Measurements from ENCODE around the gene COPE.
A peak's percentile ranks its signal among the peaks of the same experiment; 100 is the strongest.

The COPE gene

DNA sequence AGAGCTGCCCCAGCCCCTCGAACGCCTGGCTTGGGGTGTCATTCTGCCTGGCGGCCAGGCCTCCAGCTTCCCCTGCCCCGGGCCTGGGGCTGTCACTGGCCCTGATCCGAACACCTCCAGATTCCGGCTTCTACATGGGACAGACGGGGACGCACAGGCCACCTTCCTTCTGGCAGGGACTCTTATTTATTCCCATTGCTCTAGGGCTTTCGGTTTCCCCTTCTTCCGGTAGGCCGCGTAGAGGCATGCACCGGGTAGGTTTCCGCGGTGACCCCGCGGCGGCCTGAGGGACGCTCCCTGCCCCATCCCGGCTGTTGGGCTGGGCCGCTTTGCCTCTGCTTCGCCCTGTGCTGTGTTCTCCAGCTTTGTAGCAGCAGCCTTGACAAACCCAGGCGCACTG lies 51.4 kb downstream of the COPE start:
- DNase-seq (ENCODE audit: low read depth, low spot score): no peak

DNA sequence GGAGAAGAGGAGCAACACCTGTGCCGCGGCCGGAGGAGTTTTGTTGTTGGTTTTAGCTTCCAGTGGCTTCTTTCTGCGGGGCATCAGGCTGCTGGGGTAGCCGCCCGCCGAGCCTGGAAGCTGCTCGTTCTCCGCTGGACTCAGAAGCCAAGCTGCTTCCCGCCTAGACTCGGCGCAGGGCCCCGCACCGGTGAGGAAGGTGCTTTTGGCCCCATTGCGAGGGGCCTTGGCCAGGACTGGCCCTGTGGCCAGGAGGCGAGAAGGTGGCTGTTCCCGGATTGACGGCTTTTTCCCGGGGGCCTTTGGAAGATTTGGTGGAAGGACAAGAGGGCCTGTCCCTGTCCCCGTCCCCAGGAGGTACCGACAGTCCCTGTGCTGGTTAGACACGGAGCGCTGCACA lies 52.0 kb downstream of the COPE start:
- DNase-seq (ENCODE audit: low read depth, low spot score): no peak

DNA sequence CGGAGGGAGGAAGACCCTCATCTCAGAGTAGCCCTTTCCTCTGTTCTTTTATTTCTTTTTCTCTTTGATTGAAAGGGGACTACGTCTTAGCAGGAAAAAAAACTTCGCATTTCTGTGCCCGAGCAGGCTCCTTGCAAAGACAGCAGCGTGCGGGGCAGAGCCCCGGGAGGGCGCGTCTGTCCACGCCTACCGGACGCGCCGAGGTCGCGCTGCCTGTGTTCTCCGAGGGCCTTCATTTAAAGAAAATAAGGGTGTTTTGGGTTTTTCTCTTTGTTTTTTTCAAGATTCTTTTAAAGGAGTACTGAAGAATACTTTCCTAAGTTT lies 52.4 kb downstream of the COPE start:
- no peak for DNase-seq (ENCODE audit: low read depth, low spot score)

DNA sequence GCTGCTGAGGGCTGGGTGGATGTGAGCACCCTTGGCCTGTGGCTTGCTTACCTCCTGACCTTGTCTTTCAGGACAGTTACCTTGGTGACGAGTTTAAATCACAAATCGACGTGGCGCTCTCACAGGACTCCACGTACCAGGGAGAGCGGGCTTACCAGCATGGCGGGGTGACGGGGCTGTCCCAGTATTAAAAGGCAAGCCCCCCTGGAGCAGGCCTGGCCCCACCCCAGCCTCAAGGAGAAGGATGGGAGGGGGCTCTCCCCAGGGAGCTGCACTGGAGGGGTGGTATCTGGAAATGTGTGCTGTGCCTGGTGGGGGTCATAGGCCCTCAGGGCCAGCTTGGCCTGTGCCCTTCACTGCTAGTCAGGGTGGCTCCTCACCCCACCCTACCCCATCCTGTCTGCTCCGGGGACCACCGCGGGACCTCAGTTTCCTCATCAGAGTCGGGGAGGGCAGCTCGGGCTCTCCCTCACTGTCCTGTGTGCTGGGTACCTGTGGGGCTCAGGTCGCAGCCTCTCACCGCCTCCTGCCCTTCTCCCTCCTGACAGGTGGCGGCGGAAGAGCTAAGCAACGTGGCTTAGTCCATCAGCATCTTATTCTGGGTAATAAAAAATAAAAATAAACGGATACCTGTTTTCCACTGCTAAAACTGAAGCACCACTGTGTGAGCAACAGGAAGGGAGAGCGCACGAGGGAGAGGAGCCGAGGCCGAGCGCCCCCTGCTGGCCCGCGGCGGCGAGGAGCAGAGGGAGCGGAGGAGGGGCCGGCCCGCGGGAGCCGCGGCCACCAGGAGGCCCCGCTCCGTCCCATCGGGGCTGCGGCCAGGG lies 53.0 kb downstream of the COPE start:
- DNase-seq (ENCODE audit: low read depth, low spot score): peak; percentile 15

DNA sequence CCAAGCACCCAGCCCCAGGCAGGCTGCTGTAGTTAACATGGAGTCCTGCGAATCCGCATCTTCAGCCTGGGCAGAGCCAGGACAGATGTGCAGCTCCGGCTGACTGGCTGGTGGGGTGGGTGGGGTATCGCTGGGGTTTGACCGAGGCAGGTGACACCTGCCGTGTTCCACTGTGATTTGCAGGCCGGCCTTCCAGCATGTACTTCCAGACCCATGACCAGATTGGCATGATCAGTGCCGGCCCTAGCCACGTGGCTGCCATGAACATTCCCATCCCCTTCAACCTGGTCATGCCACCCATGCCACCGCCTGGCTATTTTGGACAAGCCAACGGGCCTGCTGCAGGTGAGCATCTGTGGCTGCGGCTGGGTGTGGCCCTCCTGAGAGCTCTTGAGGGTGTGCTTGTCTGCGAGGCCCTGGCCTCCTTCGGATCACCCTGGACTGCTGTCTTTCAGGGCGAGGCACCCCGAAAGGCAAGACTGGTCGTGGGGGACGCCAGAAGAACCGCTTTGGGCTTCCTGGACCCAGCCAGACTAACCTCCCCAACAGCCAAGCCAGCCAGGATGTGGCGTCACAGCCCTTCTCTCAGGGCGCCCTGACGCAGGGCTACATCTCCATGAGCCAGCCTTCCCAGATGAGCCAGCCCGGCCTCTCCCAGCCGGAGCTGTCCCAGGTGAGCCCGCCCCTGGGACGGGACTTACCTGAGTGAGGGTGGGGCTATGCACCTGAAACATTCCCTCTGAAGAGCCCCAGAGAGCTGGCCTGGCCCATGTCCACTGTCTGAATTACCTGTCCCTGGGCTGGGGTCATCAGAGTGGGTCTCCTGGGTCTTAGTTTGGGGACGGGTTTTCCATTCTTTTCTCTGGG lies 53.8 kb downstream of the COPE start:
- DNase-seq (ENCODE audit: low read depth, low spot score): no peak

DNA sequence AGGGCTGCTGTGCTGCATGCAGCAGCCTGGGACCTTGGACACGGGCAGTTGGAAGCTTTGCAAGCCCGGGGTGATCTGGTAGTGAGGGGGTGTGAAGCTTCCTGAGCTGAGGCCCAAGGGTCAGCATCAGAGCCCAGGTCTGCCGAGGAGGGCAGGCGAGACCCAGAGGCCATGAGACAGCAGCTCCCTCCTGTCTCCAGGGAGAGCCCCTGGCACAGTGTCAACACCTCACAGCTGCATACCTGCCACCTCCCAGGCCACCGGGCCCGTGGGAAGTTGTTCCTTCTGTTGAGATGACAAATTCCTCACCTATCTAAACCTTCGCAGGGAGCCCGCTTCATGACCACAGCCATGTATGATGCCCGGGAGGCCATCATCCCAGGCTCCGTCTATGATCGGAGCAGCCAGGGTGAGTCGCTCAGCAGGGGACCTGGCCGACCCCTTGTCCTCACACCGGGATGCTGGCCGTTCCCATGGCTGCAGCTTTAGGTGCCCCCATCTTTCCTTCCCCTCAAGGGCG lies 55.3 kb downstream of the COPE start:
- no peak for DNase-seq (ENCODE audit: low read depth, low spot score)

DNA sequence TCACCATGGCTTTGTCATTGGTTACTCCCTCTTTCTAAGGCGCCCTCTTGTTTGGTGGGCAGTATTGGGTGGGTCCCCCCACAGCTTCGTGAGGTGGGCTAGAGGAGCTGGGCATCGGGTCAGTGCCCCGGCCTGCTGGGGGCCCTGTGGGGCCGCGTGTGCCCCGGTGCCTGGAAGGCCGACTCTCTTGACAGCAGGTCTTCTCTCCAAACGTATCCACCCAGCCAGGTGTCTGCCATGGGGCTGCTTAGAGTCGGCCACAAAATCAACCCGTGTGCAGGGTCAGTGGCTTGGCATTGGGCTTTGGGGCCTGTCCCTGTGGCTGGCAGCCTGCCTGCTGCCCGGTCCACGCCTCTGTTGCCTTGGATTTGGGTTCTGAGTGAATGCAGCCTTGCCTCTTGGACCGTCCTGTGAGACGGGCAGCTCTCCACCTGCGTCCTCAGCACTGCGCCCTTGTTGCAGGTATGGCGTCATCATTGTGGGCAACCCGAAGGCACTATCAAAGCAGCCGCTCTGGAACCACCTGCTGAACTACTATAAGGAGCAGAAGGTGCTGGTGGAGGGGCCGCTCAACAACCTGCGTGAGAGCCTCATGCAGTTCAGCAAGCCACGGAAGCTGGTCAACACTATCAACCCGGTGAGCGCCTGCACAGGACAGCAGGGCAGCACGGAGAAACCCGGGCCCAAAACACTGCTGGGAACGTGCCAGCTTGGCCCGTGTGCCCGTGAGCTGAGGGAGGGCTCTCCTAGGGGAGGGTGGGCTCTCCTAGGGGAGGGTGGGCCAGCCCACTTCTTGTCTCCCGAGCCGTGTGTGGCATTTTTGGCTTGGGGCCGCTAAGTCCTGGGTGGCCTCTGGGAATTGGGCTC lies 56.0 kb downstream of the COPE start:
- no peak for DNase-seq (ENCODE audit: low read depth, low spot score)

DNA sequence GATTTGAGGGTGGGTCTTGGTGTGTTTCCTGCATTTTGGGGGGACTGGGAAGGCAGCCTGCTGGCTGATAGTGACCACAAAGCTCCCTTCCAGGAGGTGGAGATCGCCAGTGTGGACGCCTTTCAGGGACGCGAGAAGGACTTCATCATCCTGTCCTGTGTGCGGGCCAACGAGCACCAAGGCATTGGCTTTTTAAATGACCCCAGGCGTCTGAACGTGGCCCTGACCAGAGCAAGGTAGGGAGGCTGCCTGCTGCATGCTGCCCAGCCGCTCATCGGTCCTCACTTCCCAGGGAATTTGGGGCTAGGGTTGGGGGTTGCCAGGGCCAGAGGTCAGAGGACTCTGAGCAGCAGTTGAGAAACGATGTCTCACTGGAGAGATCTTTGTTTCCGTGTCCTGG lies 57.3 kb downstream of the COPE start:
- no peak for DNase-seq (ENCODE audit: low read depth, low spot score)

DNA sequence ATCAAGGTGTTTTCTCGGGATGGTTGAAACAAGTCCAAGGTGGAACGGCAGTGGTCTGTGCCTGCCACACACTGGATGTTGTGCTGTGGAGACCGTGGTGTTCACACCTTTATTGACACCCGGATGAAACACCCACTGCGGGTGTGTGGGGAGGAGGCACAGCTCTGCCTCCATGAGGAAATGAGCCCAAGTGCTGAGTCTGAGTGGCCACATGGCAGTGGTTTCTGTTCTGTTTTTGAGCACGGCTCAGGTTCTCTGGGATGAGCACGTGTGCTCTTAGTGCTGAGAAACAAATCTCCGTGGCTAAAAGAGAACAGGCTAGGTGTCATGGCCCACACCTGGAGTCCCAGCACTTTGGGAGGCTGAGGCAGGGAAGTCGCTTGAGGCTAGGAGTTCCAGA lies 58.0 kb downstream of the COPE start:
- no peak for DNase-seq (ENCODE audit: low read depth, low spot score)

DNA sequence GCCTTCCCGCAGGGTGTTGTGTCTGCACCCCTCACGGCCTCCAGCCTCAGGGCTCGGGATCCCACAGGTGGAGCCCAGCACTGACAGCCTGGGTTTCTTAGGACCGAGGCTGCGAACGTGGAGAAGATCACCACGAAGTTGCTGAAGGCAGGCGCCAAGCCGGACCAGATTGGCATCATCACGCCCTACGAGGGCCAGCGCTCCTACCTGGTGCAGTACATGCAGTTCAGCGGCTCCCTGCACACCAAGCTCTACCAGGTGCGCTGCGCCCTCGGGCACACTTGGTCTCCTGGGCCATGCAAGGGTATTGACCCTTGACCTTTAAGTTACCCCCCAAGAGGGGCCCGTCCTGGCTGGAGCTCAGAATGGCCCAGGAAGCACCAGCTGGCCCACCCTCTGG lies 58.5 kb downstream of the COPE start:
- DNase-seq (ENCODE audit: low read depth, low spot score): no peak

DNA sequence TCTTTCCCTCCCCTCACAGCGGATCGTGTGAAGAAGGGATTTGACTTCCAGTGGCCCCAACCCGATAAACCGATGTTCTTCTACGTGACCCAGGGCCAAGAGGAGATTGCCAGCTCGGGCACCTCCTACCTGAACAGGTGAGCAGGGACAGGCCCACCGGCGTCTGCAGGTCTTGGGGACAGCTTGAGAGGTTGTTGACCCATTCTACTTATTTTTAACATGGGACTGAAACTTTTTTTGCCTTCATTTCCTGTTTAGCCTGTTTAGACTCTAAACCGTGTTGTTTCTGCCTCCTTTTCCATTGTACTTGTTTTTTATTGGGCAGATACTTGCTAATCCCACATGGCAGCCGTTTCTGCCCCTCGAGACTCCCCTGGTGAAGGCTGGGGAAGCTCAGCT lies 58.9 kb downstream of the COPE start:
- no peak for DNase-seq (ENCODE audit: low read depth, low spot score)

DNA sequence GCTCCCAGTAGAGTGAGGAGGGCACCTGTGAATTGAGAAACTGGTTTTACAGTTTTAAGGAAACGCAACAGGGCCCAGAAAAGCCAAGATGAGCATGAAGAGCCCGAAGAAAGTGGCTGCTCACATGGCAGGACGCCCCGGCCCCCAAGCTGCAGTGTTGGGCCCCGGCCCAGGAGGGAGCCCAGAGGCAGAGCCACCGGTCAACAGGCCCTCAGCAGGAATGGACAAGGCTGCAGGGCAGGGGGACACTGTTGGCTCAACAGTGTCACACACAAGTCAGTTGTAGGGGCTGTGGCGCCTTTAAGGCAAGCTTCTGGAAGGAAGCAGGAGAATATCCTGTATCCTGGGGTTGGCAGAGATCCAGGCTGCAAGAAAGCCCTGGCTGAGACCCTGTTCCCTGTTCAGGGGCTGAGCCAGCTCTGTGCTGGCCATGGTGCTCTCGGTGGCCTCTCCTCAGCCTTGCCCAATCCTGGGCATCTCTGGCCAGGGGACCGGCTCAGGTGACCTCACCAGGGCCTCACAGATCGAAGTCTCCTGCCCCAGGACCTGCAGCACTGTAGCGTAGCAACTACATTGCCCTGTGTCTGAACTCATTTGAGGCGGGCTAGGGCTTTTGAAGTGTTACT lies 59.4 kb downstream of the COPE start:
- DNase-seq (ENCODE audit: low read depth, low spot score): no peak

DNA sequence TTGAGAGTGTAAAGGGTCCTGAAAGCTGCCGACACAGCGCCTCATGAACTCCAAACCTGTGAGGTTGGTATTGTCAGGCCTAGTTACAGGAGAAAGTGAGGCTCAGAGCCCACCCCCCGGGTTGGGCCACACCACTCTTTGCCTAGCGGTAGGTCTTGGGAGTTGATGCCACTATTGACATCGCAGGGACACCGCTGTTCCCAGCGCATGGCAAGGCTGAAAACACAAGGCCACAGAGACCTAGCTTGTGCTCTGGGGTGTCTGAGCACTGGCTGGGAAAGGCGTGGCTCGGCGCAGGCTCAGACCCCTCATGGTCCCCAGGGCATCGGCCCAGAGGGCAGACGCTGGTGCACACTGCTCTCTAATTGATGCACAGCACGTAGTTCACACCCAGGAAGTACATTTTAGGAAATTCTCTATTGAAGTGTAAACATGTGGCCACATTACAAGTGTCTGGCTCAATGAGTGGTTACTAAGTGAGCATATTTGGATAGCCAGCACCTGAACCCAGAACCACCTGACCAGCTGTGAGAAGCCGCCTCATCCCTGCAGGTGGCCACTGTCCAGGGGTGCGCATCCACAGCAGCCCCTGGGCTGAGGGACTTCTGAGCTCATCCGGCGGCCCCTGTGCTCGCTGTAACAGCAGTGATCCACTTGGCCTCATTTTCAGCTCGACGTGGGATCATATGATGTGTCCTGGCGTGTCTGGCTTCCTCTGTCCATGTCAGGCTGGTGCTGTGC lies 60.1 kb downstream of the COPE start:
- no peak for DNase-seq (ENCODE audit: low read depth, low spot score)

DNA sequence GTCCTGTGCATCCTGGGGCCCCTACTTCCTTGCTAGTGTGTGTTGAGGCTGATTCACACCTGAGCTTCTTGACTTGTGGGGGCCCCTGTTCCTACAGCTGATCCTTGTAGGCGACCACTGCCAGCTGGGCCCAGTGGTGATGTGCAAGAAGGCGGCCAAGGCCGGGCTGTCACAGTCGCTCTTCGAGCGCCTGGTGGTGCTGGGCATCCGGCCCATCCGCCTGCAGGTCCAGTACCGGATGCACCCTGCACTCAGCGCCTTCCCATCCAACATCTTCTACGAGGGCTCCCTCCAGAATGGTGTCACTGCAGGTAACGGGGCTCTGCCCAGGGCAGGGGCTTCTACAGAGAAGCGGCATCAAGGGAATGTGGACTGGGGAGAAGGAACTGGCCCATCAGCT lies 62.0 kb downstream of the COPE start:
- DNase-seq (ENCODE audit: low read depth, low spot score): no peak

DNA sequence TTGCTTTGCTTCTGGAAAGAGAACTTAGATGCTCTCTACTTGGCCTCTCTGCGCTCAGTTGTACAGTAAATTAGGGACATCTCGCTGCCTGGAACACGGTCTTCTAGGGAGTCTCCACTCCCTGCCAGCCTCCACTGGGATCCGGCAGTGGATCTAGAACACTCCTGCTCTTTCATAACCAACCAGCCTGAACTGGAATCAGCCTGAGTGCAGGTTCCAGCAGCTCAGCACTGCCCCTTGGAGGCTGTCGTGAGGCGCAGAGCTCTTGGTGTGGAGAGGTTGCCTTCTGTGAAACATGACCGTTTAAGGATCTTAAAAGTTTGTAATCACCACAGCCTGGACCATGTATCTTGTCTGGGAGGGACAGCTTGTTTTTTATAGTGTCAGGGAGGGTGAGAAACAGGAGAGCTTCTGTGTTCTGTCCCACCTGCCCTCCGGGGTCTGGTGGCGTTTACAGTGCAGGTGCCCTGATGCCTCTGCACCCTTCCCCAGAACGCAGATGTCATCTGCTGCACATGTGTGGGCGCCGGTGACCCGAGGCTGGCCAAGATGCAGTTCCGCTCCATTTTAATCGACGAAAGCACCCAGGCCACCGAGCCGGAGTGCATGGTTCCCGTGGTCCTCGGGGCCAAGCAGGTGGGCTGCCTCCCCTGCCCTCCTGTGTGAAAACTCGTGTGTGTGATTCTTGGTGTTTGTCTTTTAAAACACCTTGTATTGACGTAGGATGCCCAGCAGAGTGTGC lies 62.6 kb downstream of the COPE start:
- DNase-seq (ENCODE audit: low read depth, low spot score): no peak

DNA sequence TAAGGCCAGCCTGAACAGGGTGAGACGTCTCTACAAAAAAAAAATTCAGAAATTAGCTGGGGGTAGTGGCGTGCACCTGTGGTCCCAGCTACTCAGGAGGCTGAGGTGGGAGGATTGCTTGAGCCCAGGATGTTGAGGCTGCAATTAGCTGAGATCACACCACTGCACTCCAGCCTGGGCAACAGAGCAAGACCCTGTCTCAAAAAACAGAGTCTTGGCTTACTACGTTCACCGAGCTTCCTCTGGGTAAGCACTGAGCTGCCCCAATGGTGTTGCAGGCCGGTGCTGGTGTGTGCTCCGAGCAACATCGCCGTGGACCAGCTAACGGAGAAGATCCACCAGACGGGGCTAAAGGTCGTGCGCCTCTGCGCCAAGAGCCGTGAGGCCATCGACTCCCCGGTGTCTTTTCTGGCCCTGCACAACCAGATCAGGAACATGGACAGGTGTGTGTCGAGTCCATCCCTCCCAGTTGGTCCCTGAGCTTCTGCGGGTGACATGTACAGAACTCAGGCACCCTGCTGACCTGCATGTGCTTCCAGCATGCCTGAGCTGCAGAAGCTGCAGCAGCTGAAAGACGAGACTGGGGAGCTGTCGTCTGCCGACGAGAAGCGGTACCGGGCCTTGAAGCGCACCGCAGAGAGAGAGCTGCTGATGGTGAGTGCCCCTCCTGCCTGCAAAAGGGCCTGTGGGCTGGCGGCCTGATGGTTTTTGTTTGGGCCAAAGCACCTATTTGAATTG lies 63.4 kb downstream of the COPE start:
- DNase-seq (ENCODE audit: low read depth, low spot score): no peak

DNA sequence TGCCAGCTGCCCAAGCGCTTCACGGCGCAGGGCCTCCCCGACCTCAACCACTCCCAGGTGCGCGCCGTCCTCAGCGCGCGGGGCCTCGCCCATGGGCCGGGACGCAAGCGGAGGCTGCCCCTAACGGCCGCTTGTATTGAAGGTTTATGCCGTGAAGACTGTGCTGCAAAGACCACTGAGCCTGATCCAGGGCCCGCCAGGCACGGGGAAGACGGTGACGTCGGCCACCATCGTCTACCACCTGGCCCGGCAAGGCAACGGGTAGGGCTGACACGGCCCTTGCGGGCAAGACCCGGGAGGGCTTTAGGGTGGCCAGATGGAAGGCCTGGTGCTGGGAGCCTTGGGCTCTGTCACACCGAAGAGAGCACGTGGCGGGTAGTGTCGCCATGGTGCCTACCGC lies 64.2 kb downstream of the COPE start:
- no peak for DNase-seq (ENCODE audit: low read depth, low spot score)

DNA sequence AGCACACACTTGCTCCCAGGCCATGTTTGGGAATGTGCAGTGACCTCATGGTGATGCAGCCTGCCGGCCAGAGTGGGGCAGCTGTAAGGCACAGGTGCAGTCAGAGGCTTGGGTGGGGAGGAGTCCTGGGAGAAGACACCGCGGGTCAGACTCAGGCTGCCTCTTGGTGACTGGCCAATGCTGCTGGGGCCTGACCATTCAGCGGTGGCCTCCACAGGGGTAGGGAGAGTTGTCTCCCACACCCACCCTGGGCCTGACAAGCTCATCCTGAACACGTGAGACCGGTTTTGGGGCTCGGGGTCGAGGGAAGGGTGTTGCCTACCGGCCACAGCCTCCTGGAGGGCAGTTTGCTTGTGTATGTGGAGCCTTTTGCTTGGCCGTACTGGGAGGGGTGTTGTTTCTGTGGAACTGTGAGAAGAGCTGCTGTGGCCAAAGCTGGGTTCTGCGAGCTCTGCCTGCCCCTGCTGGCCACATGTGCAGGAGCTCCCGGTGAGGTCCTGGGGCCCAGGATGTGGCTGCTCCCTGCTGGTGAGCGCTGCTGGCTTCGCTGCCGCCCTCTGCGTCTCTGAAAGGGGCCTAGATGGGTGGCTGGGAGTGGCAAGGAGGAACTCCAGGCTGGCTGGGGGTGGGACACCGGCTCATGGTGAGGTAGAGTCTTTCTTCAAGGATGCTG lies 65.3 kb downstream of the COPE start:
- DNase-seq (ENCODE audit: low read depth, low spot score): no peak

DNA sequence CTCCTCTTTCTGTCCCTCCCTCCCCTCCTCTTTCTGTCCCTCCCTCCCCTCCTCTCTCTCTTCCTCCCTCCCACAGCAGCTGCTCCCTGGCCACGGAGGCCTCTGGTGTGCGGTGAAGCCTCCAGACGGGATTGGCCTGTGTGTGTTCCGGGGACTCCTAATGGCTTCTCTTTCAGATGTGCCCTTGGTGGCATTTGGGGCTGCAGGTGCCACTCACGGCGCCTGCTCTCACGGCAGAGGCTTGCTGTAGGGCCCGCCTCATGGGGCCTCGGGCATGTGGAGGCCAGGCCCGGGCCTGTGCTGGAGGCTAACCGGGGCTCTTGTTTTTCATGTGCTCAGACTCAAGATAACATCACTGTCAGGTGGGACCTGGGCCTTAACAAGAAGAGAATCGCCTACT lies 66.5 kb downstream of the COPE start:
- no peak for DNase-seq (ENCODE audit: low read depth, low spot score)
